Measurements from ENCODE around the gene MOK. TPM values are rescaled to one million over a fixed set of nuclear protein-coding genes. Genes with fewer than 3 reads are reported as not detected.

Gene MOK
- polyA plus RNA-seq, 1 donor from 2014 or later = 63.6 TPM

- Histone ChIP-seq H3K27ac (ENCODE audit: low read length) (no peak overlapping the region), H3K9me2 (ENCODE audit: insufficient read depth, low read length) (no peaks in the 10 kb centered on the region), H3K9me3 (ENCODE audit: low read length) (no peaks in the 10 kb centered on the region), H4K20me1 (ENCODE audit: insufficient read depth) (no peaks in the 10 kb centered on the region), H3K4me2 (ENCODE audit: low read length) (no peak overlapping the region), H3K36me3 (ENCODE audit: insufficient read depth, low read length) (no peaks in the 10 kb centered on the region), H3K4me3 (ENCODE audit: low read length) (no peak overlapping the region), H3K79me2 (replicated peaks; ENCODE audit: insufficient read depth, low read length) (peaks cover 3% of the 10 kb centered on the region), H3K27me3 (ENCODE audit: insufficient read depth, low read depth, low read length) (no peaks in the 10 kb centered on the region), H3F3A (ENCODE audit: insufficient read depth, low read length, poor library complexity, severe bottlenecking) (no peaks in the 10 kb centered on the region), H2AFZ (ENCODE audit: low read depth, low read length) (no peak overlapping the region), H3K9ac (ENCODE audit: low read length) (no peak overlapping the region)
- TF ChIP-seq TAF1 (IDR thresholded peaks at IDR 0.05; ENCODE audit: low read depth) = no peak
- peak; percentile 34 for TF ChIP-seq SMC3 (conservative IDR thresholded peaks at IDR 0.05; ENCODE audit: poor library complexity)
- TF ChIP-seq CTCF (IDR thresholded peaks at IDR 0.05; ENCODE audit: poor library complexity, severe bottlenecking) = peak; percentile 45
These were observed 18.1 kb upstream of the MOK start for GRCh38 chr14:102323102-102323501.

DNA sequence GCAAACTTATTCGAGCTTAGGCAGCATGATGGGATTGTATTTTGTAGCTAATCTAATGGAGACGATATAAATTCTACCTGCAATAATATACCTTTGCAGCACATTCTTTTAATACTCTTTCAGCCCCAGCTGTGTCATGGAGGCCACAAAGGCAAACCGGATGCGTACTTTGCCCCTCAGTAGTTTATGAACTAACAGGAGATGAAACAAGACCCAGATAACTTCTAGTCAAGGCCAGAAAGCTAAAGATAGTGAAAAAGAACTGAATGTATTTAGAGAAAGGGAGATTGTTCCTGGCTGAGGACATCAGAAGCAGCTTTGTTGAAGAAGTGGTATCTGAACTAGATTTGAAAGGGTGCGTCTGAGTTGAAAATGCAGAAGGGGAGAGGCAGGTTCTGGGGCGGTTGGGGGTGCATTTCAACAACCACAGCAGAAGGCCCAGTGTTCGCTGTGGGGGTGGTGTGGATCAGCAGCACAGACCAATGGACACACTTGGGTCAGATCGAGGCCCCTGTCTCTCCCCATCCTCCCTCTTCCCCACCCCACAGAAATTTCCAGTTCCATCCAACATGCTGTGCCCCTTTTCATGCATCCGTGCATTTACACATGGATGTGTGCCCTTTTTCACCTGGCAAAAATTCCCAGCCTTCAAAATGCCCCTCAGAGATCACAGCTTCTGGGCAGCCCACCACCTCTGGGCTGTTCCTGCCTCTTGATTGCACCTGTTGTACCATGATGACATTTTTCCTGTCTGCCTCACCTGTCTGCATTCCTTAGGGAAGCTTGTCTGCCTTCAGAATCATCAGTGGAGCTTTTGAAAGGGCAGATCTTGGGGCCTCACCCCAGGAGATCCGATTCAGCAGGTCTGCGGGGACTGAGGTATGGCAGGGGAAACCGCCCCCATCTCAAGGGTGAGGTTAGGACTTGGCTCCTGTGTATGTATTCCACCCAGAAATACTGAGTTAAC lies 16.8 kb upstream of the MOK start:
- no peak for TF ChIP-seq TAF1 (IDR thresholded peaks at IDR 0.05; ENCODE audit: low read depth)
- Histone ChIP-seq H3K9me3 (ENCODE audit: low read length) (no peaks in the 10 kb centered on the region), H2AFZ (ENCODE audit: low read depth, low read length) (no peak overlapping the region), H3K9ac (ENCODE audit: low read length) (no peak overlapping the region), H3K9me2 (ENCODE audit: insufficient read depth, low read length) (no peaks in the 10 kb centered on the region), H4K20me1 (ENCODE audit: insufficient read depth) (no peaks in the 10 kb centered on the region), H3K4me2 (ENCODE audit: low read length) (no peak overlapping the region), H3F3A (ENCODE audit: insufficient read depth, low read length, poor library complexity, severe bottlenecking) (no peaks in the 10 kb centered on the region), H3K36me3 (ENCODE audit: insufficient read depth, low read length) (no peaks in the 10 kb centered on the region), H3K79me2 (replicated peaks; ENCODE audit: insufficient read depth, low read length) (peaks cover 3% of the 10 kb centered on the region), H3K27ac (ENCODE audit: low read length) (no peak overlapping the region), H3K4me3 (ENCODE audit: low read length) (no peak overlapping the region), H3K27me3 (ENCODE audit: insufficient read depth, low read depth, low read length) (no peaks in the 10 kb centered on the region)

DNA sequence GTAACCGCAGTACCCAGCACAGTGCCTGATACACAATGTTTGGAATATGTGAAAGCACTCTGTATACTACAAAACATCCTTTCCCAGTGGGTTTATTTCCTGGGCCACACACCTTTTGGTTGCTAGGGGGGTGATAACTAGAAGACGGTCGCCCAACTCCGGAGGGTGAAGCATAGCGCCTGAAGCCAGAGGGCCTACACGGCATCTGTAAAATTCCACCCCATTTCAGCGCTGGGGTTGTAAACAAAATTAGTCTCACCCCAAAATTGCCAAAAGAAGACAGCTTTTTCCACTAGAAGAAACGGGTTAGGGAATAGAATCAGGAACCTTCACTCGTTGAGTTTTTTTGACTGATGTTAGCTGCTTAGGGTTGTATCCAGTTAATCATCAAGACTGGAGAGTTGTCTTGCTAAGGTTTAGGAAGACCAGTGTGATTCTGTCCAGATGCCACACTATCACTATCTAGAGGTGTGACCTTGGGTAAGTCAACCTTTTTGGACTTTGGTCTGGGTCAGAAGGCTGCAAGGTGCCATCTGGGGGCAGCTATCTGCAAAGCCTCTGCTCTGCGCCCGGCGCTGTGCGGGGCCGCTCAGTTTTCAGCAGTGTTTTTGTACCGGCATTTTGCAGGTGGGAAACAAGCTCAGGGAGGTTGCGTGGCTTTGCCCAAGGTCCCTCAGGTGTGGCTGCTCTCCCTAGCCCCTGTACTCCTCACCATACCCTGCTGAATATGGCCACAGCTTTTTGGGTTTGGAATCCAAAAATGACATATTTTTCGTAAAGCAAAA lies 15.9 kb upstream of the MOK start:
- Histone ChIP-seq H4K20me1 (ENCODE audit: insufficient read depth) (no peaks in the 10 kb centered on the region), H3K4me2 (ENCODE audit: low read length) (peak overlapping the region; percentile 99), H2AFZ (ENCODE audit: low read depth, low read length) (peak overlapping the region; percentile 85), H3K9me2 (ENCODE audit: insufficient read depth, low read length) (no peaks in the 10 kb centered on the region), H3K27ac (ENCODE audit: low read length) (peak overlapping the region; percentile 84), H3K36me3 (ENCODE audit: insufficient read depth, low read length) (no peaks in the 10 kb centered on the region), H3K4me3 (ENCODE audit: low read length) (peak overlapping the region; percentile 89), H3F3A (ENCODE audit: insufficient read depth, low read length, poor library complexity, severe bottlenecking) (peaks cover 5% of the 10 kb centered on the region), H3K27me3 (ENCODE audit: insufficient read depth, low read depth, low read length) (no peaks in the 10 kb centered on the region), H3K9me3 (ENCODE audit: low read length) (no peaks in the 10 kb centered on the region), H3K9ac (ENCODE audit: low read length) (peak overlapping the region; percentile 92), H3K79me2 (replicated peaks; ENCODE audit: insufficient read depth, low read length) (peaks cover 3% of the 10 kb centered on the region)
- TF ChIP-seq EZH2 (IDR thresholded peaks at IDR 0.05; ENCODE audit: borderline replicate concordance, insufficient read depth, low read length, poor library complexity, severe bottlenecking) (no peak), EP300 (conservative IDR thresholded peaks at IDR 0.05; ENCODE audit: poor library complexity, severe bottlenecking) (no peak), SMC3 (conservative IDR thresholded peaks at IDR 0.05; ENCODE audit: poor library complexity) (no peak), TAF1 (IDR thresholded peaks at IDR 0.05; ENCODE audit: low read depth) (no peak), CTCF (IDR thresholded peaks at IDR 0.05; ENCODE audit: poor library complexity, severe bottlenecking) (no peak), REST (IDR thresholded peaks at IDR 0.05; ENCODE audit: borderline replicate concordance) (no peak), RAD21 (conservative IDR thresholded peaks at IDR 0.05) (no peak), MXI1 (conservative IDR thresholded peaks at IDR 0.05; ENCODE audit: poor library complexity, severe bottlenecking) (no peak), POLR2AphosphoS5 (IDR thresholded peaks at IDR 0.05) (no peak)

Measured in neural cell (in vitro differentiated cells).